ENCODE results near the gene TMTC2.

The TMTC2 gene

DNA sequence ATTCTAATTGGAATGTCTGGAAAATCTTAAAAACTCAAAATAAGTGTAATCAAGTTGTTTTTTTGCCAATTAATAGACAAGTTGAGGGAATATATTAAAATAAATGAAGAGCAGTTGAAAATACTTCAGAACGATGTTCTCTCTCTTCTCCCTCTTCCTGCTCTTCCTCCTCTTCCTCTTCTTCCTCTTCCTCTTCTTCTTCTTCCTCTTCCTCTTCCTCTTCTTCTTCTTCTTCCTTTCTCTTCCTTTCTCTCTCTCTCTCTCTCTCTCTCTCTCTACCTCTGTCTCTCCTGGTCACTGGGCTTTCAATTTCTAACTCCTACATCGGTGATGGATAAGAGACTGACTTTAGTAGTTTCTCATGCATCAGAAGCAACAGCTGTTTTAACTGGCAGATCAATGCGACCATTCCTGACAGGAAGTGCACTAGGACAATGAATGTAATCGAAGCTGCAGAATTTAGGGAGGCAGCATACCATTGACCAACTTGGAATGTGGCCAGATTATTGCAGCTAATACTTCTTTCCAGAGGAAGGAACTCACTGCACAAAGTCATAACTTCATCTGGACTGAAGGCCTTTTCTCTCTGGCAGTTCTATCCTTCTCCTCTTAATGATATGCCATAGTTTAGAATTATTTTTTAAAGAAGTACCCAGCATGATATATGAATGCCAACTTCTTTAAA, 13.8 kb upstream of the TMTC2 start:
- Histone ChIP-seq H3K4ac (ENCODE audit: low read depth in 1 of 2, low read length in 2 of 2) (no peak overlapping the region), H2BK12ac (ENCODE audit: low read length in 2 of 2) (no peak overlapping the region), H2AFZ (ENCODE audit: low read depth, low read length) (no peak overlapping the region), H3K4me2 (ENCODE audit: low read length, poor library complexity, severe bottlenecking) (no peak overlapping the region), H3K18ac (ENCODE audit: low read depth in 1 of 2, low read length in 2 of 2) (no peak overlapping the region), H3K27ac (ENCODE audit: low read length, poor library complexity, severe bottlenecking) (no peak overlapping the region), H3K79me1 (replicated peaks; ENCODE audit: low read length, poor library complexity, severe bottlenecking) (no peaks in the 10 kb centered on the region), H2AK5ac (ENCODE audit: low read length, severe bottlenecking) (no peak overlapping the region), H3K9me3 (ENCODE audit: control insufficient read depth, low read length) (no peaks in the 10 kb centered on the region), H3K23ac (ENCODE audit: low read length in 2 of 2) (no peak overlapping the region), H3K4me1 (ENCODE audit: control insufficient read depth, insufficient read depth, low read depth, low read length) (no peaks in the 10 kb centered on the region), H2BK15ac (ENCODE audit: low read depth, poor library complexity, severe bottlenecking) (no peak overlapping the region), H2BK120ac (ENCODE audit: low read depth, low read length) (no peak overlapping the region), H3K14ac (ENCODE audit: low read length in 2 of 2) (no peak overlapping the region), H3K4me3 (ENCODE audit: insufficient read depth in 1 of 2, low read depth in 1 of 2, low read length in 2 of 2) (no peak overlapping the region), H3K36me3 (ENCODE audit: control insufficient read depth in 1 of 2, insufficient read depth in 2 of 2, low read depth in 1 of 2, low read length in 2 of 2) (no peaks in the 10 kb centered on the region), H3K27me3 (ENCODE audit: control insufficient read depth in 1 of 2, insufficient read depth in 1 of 2, low read length in 2 of 2) (no peaks in the 10 kb centered on the region), H2BK5ac (ENCODE audit: low read depth, low read length, poor library complexity, severe bottlenecking) (no peak overlapping the region), H4K91ac (ENCODE audit: low read length) (no peak overlapping the region), H4K8ac (ENCODE audit: low read length) (no peak overlapping the region), H3K9ac (ENCODE audit: low read length) (no peak overlapping the region)
- 78% methylated on average over 4 of the region's 4 CpGs for WGBS
- no peak for DNase-seq

- WGBS, result 100% methylated on average over 1 of the region's 1 CpG
- no peak overlapping the region for H2BK5ac ChIP-seq (ENCODE audit: low read depth, low read length, poor library complexity, severe bottlenecking)
Measured at GRCh38 chr12:82673698-82674097, 13.0 kb upstream of the TMTC2 start.

DNA sequence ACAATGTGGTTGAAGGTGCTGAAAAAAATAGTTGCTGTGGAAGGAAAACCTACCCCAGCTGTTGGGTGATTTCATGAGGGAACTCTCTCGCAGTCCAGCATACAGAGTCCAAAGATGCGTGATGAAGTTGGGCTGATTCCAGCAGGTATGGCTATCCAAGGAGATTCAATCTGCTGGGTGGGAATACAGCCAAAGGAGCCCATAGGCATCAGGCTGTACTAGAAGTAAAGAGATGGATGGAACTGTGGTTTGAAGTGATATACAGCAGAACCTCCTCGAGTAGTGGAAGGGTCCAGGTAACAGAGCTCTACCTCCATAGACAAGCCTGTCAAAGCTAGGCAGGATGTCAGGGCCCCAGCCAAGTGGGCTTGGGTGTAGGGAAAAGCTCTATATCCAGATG, 11.5 kb upstream of the TMTC2 start:
- H3K4me3 ChIP-seq (ENCODE audit: insufficient read depth in 1 of 2, low read depth in 1 of 2, low read length in 2 of 2), result no peak overlapping the region
- H3K14ac ChIP-seq (ENCODE audit: low read length in 2 of 2), result no peak overlapping the region
- H3K4me1 ChIP-seq (ENCODE audit: control insufficient read depth, insufficient read depth, low read depth, low read length), result no peaks in the 10 kb centered on the region
- WGBS, result 88% methylated on average over 3 of the region's 3 CpGs
- no peak overlapping the region for H3K9ac ChIP-seq (ENCODE audit: low read length)
- H2BK120ac ChIP-seq (ENCODE audit: low read depth, low read length), result no peak overlapping the region
- no peak overlapping the region for H2BK12ac ChIP-seq (ENCODE audit: low read length in 2 of 2)
- no peak overlapping the region for H3K27ac ChIP-seq (ENCODE audit: low read length, poor library complexity, severe bottlenecking)
- H3K4ac ChIP-seq (ENCODE audit: low read depth in 1 of 2, low read length in 2 of 2), result no peak overlapping the region
- no peak overlapping the region for H2BK5ac ChIP-seq (ENCODE audit: low read depth, low read length, poor library complexity, severe bottlenecking)
- no peak for DNase-seq
- no peak overlapping the region for H3K23ac ChIP-seq (ENCODE audit: low read length in 2 of 2)
- H2BK15ac ChIP-seq (ENCODE audit: low read depth, poor library complexity, severe bottlenecking), result no peak overlapping the region
- no peak overlapping the region for H4K91ac ChIP-seq (ENCODE audit: low read length)
- no peaks in the 10 kb centered on the region for H3K27me3 ChIP-seq (ENCODE audit: control insufficient read depth in 1 of 2, insufficient read depth in 1 of 2, low read length in 2 of 2)
- H3K79me1 ChIP-seq (replicated peaks; ENCODE audit: low read length, poor library complexity, severe bottlenecking), result no peaks in the 10 kb centered on the region
- H2AK5ac ChIP-seq (ENCODE audit: low read length, severe bottlenecking), result no peak overlapping the region
- no peak overlapping the region for H3K18ac ChIP-seq (ENCODE audit: low read depth in 1 of 2, low read length in 2 of 2)
- H3K4me2 ChIP-seq (ENCODE audit: low read length, poor library complexity, severe bottlenecking), result no peak overlapping the region
- no peak overlapping the region for H2AFZ ChIP-seq (ENCODE audit: low read depth, low read length)
- H3K36me3 ChIP-seq (ENCODE audit: control insufficient read depth in 1 of 2, insufficient read depth in 2 of 2, low read depth in 1 of 2, low read length in 2 of 2), result no peaks in the 10 kb centered on the region
- H3K9me3 ChIP-seq (ENCODE audit: control insufficient read depth, low read length), result no peaks in the 10 kb centered on the region
- H4K8ac ChIP-seq (ENCODE audit: low read length), result no peak overlapping the region

More at GRCh38 chr12:82673698-82674097, 13.0 kb upstream of the TMTC2 start:
- H3K27me3 ChIP-seq (ENCODE audit: control insufficient read depth in 1 of 2, insufficient read depth in 1 of 2, low read length in 2 of 2), result no peaks in the 10 kb centered on the region
- no peak overlapping the region for H4K8ac ChIP-seq (ENCODE audit: low read length)
- H3K79me1 ChIP-seq (replicated peaks; ENCODE audit: low read length, poor library complexity, severe bottlenecking), result no peaks in the 10 kb centered on the region
- no peak overlapping the region for H2BK120ac ChIP-seq (ENCODE audit: low read depth, low read length)
- no peaks in the 10 kb centered on the region for H3K36me3 ChIP-seq (ENCODE audit: control insufficient read depth in 1 of 2, insufficient read depth in 2 of 2, low read depth in 1 of 2, low read length in 2 of 2)
- no peak for DNase-seq
- H3K4me3 ChIP-seq (ENCODE audit: insufficient read depth in 1 of 2, low read depth in 1 of 2, low read length in 2 of 2), result no peak overlapping the region
- no peak overlapping the region for H3K4me2 ChIP-seq (ENCODE audit: low read length, poor library complexity, severe bottlenecking)
- no peak overlapping the region for H4K91ac ChIP-seq (ENCODE audit: low read length)
- H2BK15ac ChIP-seq (ENCODE audit: low read depth, poor library complexity, severe bottlenecking), result no peak overlapping the region
- no peak overlapping the region for H2AFZ ChIP-seq (ENCODE audit: low read depth, low read length)
- no peak overlapping the region for H2BK12ac ChIP-seq (ENCODE audit: low read length in 2 of 2)
- H3K18ac ChIP-seq (ENCODE audit: low read depth in 1 of 2, low read length in 2 of 2), result no peak overlapping the region
- H2AK5ac ChIP-seq (ENCODE audit: low read length, severe bottlenecking), result no peak overlapping the region
- H3K9ac ChIP-seq (ENCODE audit: low read length), result no peak overlapping the region
- no peak overlapping the region for H3K23ac ChIP-seq (ENCODE audit: low read length in 2 of 2)
- H3K4ac ChIP-seq (ENCODE audit: low read depth in 1 of 2, low read length in 2 of 2), result no peak overlapping the region
- no peak overlapping the region for H3K14ac ChIP-seq (ENCODE audit: low read length in 2 of 2)
- H3K27ac ChIP-seq (ENCODE audit: low read length, poor library complexity, severe bottlenecking), result no peak overlapping the region
- H3K4me1 ChIP-seq (ENCODE audit: control insufficient read depth, insufficient read depth, low read depth, low read length), result no peaks in the 10 kb centered on the region
- H3K9me3 ChIP-seq (ENCODE audit: control insufficient read depth, low read length), result no peaks in the 10 kb centered on the region

GRCh38 chr12:82682326-82682725, 4.4 kb upstream of the TMTC2 start:
- no peaks in the 10 kb centered on the region for H3K9me3 ChIP-seq (ENCODE audit: control insufficient read depth, low read length)
- no peak overlapping the region for H3K14ac ChIP-seq (ENCODE audit: low read length in 2 of 2)
- no peak overlapping the region for H3K4me2 ChIP-seq (ENCODE audit: low read length, poor library complexity, severe bottlenecking)

More at GRCh38 chr12:82682326-82682725, 4.4 kb upstream of the TMTC2 start:
- H2BK120ac ChIP-seq (ENCODE audit: low read depth, low read length), result no peak overlapping the region
- H3K79me1 ChIP-seq (replicated peaks; ENCODE audit: low read length, poor library complexity, severe bottlenecking), result no peaks in the 10 kb centered on the region
- no peak overlapping the region for H2AK5ac ChIP-seq (ENCODE audit: low read length, severe bottlenecking)
- peaks cover 0 to 11% of the 10 kb centered on the region in 2 experiments for H3K27me3 ChIP-seq (ENCODE audit: control insufficient read depth in 1 of 2, insufficient read depth in 1 of 2, low read length in 2 of 2)
- no peak overlapping the region for H3K9ac ChIP-seq (ENCODE audit: low read length)
- no peak overlapping the region for H2BK12ac ChIP-seq (ENCODE audit: low read length in 2 of 2)
- no peak overlapping the region for H2BK15ac ChIP-seq (ENCODE audit: low read depth, poor library complexity, severe bottlenecking)
- 79% methylated on average over 1 of the region's 1 CpG for WGBS
- DNase-seq, result no peak
- no peaks in the 10 kb centered on the region for H3K36me3 ChIP-seq (ENCODE audit: control insufficient read depth in 1 of 2, insufficient read depth in 2 of 2, low read depth in 1 of 2, low read length in 2 of 2)
- H2AFZ ChIP-seq (ENCODE audit: low read depth, low read length), result no peak overlapping the region
- no peak overlapping the region for H4K91ac ChIP-seq (ENCODE audit: low read length)
- no peak overlapping the region for H3K27ac ChIP-seq (ENCODE audit: low read length, poor library complexity, severe bottlenecking)
- no peak overlapping the region for H3K4ac ChIP-seq (ENCODE audit: low read depth in 1 of 2, low read length in 2 of 2)
- H3K4me3 ChIP-seq (ENCODE audit: insufficient read depth in 1 of 2, low read depth in 1 of 2, low read length in 2 of 2), result no peak overlapping the region
- no peak overlapping the region for H3K18ac ChIP-seq (ENCODE audit: low read depth in 1 of 2, low read length in 2 of 2)
- H4K8ac ChIP-seq (ENCODE audit: low read length), result no peak overlapping the region
- H3K4me1 ChIP-seq (ENCODE audit: control insufficient read depth, insufficient read depth, low read depth, low read length), result no peaks in the 10 kb centered on the region
- no peak overlapping the region for H2BK5ac ChIP-seq (ENCODE audit: low read depth, low read length, poor library complexity, severe bottlenecking)
- no peak overlapping the region for H3K23ac ChIP-seq (ENCODE audit: low read length in 2 of 2)

All from mesenchymal stem cell (in vitro differentiated cells and primary cell).